GM12878 (cell line): ENCODE data around the gene ARID4B. TPM values are rescaled to one million over a fixed set of nuclear protein-coding genes. Genes with fewer than 3 reads are reported as not detected.

ENCODE experiments used
- BCL3 ChIP-seq: IDR thresholded peaks from 2 replicates; pipeline ENCODE4 v1.6.1; 2011; ENCODE audit warnings: borderline replicate concordance, low read depth, mild to moderate bottlenecking, moderate library complexity, low read length; ENCODE audit not compliant: insufficient read depth, poor library complexity, severe bottlenecking
- CBFB ChIP-seq: IDR thresholded peaks from 2 replicates; pipeline ENCODE4 v1.6.1; 2016; ENCODE audit warnings: antibody characterized with exemption, low read depth
- CBX3 ChIP-seq: fragments of 200-600 bp; sonication (generic); IDR thresholded peaks from 2 replicates; pipeline ENCODE4 v1.6.1; 2016; ENCODE audit warnings: low read depth, borderline replicate concordance
- CHD4 ChIP-seq: fragments of 200-600 bp; sonication (generic); IDR thresholded peaks from 2 replicates; pipeline ENCODE4 v1.6.1; 2016; ENCODE audit warnings: mild to moderate bottlenecking
- E2F8 ChIP-seq: fragments of 450-650 bp; IDR thresholded peaks from 2 replicates; pipeline ENCODE4 v1.6.1; 2018; ENCODE audit warnings: mild to moderate bottlenecking, low read depth, moderate library complexity; ENCODE audit not compliant: partially characterized antibody
- EED ChIP-seq: sonication (generic); IDR thresholded peaks from 2 replicates; pipeline ENCODE4 v1.6.1; 2016; ENCODE audit warnings: antibody characterized with exemption, low read depth
- HDGF ChIP-seq: fragments of 450-650 bp; IDR thresholded peaks from 2 replicates; pipeline ENCODE4 v1.6.1; 2016; ENCODE audit warnings: antibody characterized with exemption
- IRF3 ChIP-seq: fragments of 450-650 bp; IDR thresholded peaks from 2 replicates; pipeline ENCODE4 v1.6.1; 2014; ENCODE audit warnings: mild to moderate bottlenecking
- JUND ChIP-seq: IDR thresholded peaks from 2 replicates; pipeline ENCODE4 v1.6.1; 2012; ENCODE audit warnings: low read depth, mild to moderate bottlenecking, low read length, improper control_type of control experiment, moderate library complexity
- MTA2 ChIP-seq: fragments of 450-650 bp; IDR thresholded peaks from 2 replicates; pipeline ENCODE4 v1.6.1; 2016; ENCODE audit warnings: low read depth, mild to moderate bottlenecking, moderate library complexity
- NFIC ChIP-seq: IDR thresholded peaks from 2 replicates; pipeline ENCODE4 v1.6.1; 2012; ENCODE audit warnings: low read depth, mild to moderate bottlenecking, inconsistent platforms, low read length, moderate library complexity
- NFXL1 ChIP-seq: fragments of 450-650 bp; IDR thresholded peaks from 2 replicates; pipeline ENCODE4 v1.6.1; 2017; ENCODE audit warnings: antibody characterized with exemption, mild to moderate bottlenecking, borderline replicate concordance
- NFYB ChIP-seq: IDR thresholded peaks from 2 replicates; pipeline ENCODE4 v1.6.1; 2011; ENCODE audit warnings: low read depth, mild to moderate bottlenecking, low read length, improper control_type of control experiment, moderate library complexity; ENCODE audit not compliant: insufficient read depth
- RAD51 ChIP-seq: fragments of 450-650 bp; IDR thresholded peaks from 2 replicates; pipeline ENCODE4 v1.6.1; 2016; ENCODE audit warnings: moderate library complexity, mild to moderate bottlenecking, inconsistent platforms
- RCOR1 ChIP-seq: conservative IDR thresholded peaks from 2 replicates; pipeline ENCODE4 v1.6.1; 2012; ENCODE audit warnings: low read depth, low read length, improper control_type of control experiment
- REST ChIP-seq: IDR thresholded peaks from 2 replicates; pipeline ENCODE4 v1.6.1; 2012; ENCODE audit warnings: mild to moderate bottlenecking, low read depth, low read length
- SMC3 ChIP-seq: IDR thresholded peaks from 2 replicates; pipeline ENCODE4 v1.6.1; 2011; ENCODE audit warnings: low read length, improper control_type of control experiment, borderline replicate concordance
- TCF12 ChIP-seq: IDR thresholded peaks from 2 replicates; pipeline ENCODE4 v1.6.1; 2011; ENCODE audit warnings: low read depth, mild to moderate bottlenecking, low read length
- USF2 ChIP-seq: IDR thresholded peaks from 2 replicates; pipeline ENCODE4 v1.6.1; 2011; ENCODE audit warnings: low read depth, low read length, improper control_type of control experiment, borderline replicate concordance
- polyA plus RNA-seq, 11 experiments: library from polyadenylated mRNA; depleted of rRNA in 4 of 11; unstranded in 6 of 11; stranded (reverse) in 5 of 11; fragments of >200 nt; fragmentation: Nextera tagmentation in 4 of 11; fragmentation: Illumina TruSeq in 1 of 11; extraction: Ambion mirVana in 4 of 11; extraction: Trizol in 1 of 11; gene quantifications; 1 replicate in 1 of 11; 2 replicates in 10 of 11; pipeline versions ENCODE4 v1.2.1 to v1.2.3, GENCODE V29; 2011 to 2016; ENCODE audit warnings: inconsistent platforms in 2 of 11, missing spikeins in 2 of 11, low read depth in 1 of 11
- total RNA-seq, 4 experiments: library from RNA; depleted of rRNA in 3 of 4; stranded (reverse); fragments of >200 nt in 3 of 4; fragmentation: Illumina TruSeq in 1 of 4; extraction: Trizol in 1 of 4; gene quantifications; 2 replicates each; pipeline versions ENCODE4 v1.2.1 to v1.2.3, GENCODE V29; 2013 to 2021

ARID4B gene
- total and polyA plus RNA-seq, 10 of the 15 experiments (the other 5 are each of a cell fraction or from before 2014, with no cell fraction given), result 13.6 to 39.1 (median 28.0) TPM

GRCh38 chr1:235327559-235328270 is at the start of gene ARID4B (continued):
- TF ChIP-seq E2F8 (no peak), CHD4 (no peak), RAD51 (no peak), JUND (no peak), NFYB (no peak), NFIC (no peak), REST (0 out of 2 replicates have a peak, but pooled peaks have one; percentile 5), HDGF (no peak), MTA2 (no peak), RCOR1 (no peak), SMC3 (no peak), CBFB (peak; percentile 39; the same call in 1 of the 2 replicates), USF2 (no peak), BCL3 (no peak), TCF12 (no peak), NFXL1 (no peak), IRF3 (no peak), EED (no peak), CBX3 (no peak)
